HepG2 (cell line): ENCODE data around the gene SCN7A. TPM values are rescaled to one million over a fixed set of nuclear protein-coding genes. Genes with fewer than 3 reads are reported as not detected.

Source experiments
- BCL3 ChIP-seq: sonication (generic); formaldehyde crosslinking; IDR thresholded peaks from 2 replicates; pipeline ENCODE4 v1.5.1; 2020; ENCODE audit warnings: mild to moderate bottlenecking, missing genetic modification reagents, moderate library complexity
- CCAR2 ChIP-seq: fragments of 200-400 bp; formaldehyde crosslinking; optimal IDR thresholded peaks from 2 replicates; pipeline ENCODE3; 2018; ENCODE audit warnings: low read depth, mild to moderate bottlenecking, low read length, moderate library complexity
- POLR2AphosphoS2 ChIP-seq: IDR thresholded peaks from 2 replicates; pipeline ENCODE4 v1.6.1; 2011; ENCODE audit warnings: low read depth, low read length, improper control_type of control experiment
- PRMT3 ChIP-seq: sonication (generic); formaldehyde crosslinking; IDR thresholded peaks from 2 replicates; pipeline ENCODE4 v1.8.1; 2022; ENCODE audit warnings: low read depth, mild to moderate bottlenecking, moderate library complexity, missing genetic modification reagents, borderline replicate concordance
- PRPF4 ChIP-seq: fragments of 200-400 bp; formaldehyde crosslinking; IDR thresholded peaks from 2 replicates; pipeline ENCODE4 v1.6.1; 2016; ENCODE audit warnings: low read length, low read depth; ENCODE audit not compliant: poor library complexity, severe bottlenecking
- RBM39 ChIP-seq: fragments of 200-400 bp; formaldehyde crosslinking; IDR thresholded peaks from one replicate; pipeline ENCODE4 v1.6.1; 2018; ENCODE audit warnings: antibody characterized with exemption, mild to moderate bottlenecking, low read depth, low read length; ENCODE audit not compliant: poor library complexity, severe bottlenecking
- RFX1 ChIP-seq: fragments of 450-650 bp; IDR thresholded peaks from 2 replicates; pipeline ENCODE4 v1.6.1; 2017
- RFX3 ChIP-seq: IDR thresholded peaks from 2 replicates; pipeline ENCODE4 v1.6.1; 2016; ENCODE audit warnings: missing biosample characterization, missing genetic modification reagents
- SRSF4 ChIP-seq: fragments of 200-400 bp; formaldehyde crosslinking; IDR thresholded peaks from one replicate; pipeline ENCODE4 v1.6.1; 2018; ENCODE audit warnings: mild to moderate bottlenecking, low read depth, low read length, moderate library complexity; ENCODE audit not compliant: poor library complexity, severe bottlenecking
- TEAD2 ChIP-seq: sonication (generic); formaldehyde crosslinking; IDR thresholded peaks from 2 replicates; pipeline ENCODE4 v1.9.0; 2021; ENCODE audit warnings: missing genetic modification reagents
- ZNF335 ChIP-seq: sonication (generic); formaldehyde crosslinking; IDR thresholded peaks from 2 replicates; pipeline ENCODE4 v1.4.0; 2020; ENCODE audit warnings: missing genetic modification reagents
- ZNF749 ChIP-seq: sonication (generic); formaldehyde crosslinking; IDR thresholded peaks from 2 replicates; pipeline ENCODE4 v1.8.0; 2022; ENCODE audit warnings: mild to moderate bottlenecking, missing genetic modification reagents, moderate library complexity, borderline replicate concordance
- polyA plus RNA-seq, 8 experiments: library from polyadenylated mRNA; depleted of rRNA in 3 of 8; stranded (reverse) in 7 of 8; unstranded in 1 of 8; fragments of >200 nt; fragmentation: Illumina TruSeq in 4 of 8; extraction: Trizol in 4 of 8; gene quantifications; 2 replicates each; pipeline versions ENCODE4 v1.2.1 to v1.2.3, GENCODE V29; 2011 to 2016; ENCODE audit warnings: low read depth in 4 of 8, missing spikeins in 1 of 8, mixed read lengths in 1 of 8; ENCODE audit not compliant: insufficient read depth in 1 of 8
- total RNA-seq, 5 experiments: library from RNA; depleted of rRNA; stranded (reverse); fragments of >200 nt; fragmentation: Illumina TruSeq; extraction: Trizol; gene quantifications; 2 replicates each; pipeline ENCODE4 v1.2.3, GENCODE V29; 2016; ENCODE audit warnings: low read depth in 1 of 5
- TF ChIP-seq, protein P1 (sequence below): IDR thresholded peaks from 2 replicates; pipeline ENCODE4 v1.6.1; 2016; ENCODE audit warnings: low read depth, borderline replicate concordance
- TF ChIP-seq, protein P2 (sequence below): sonication (generic); formaldehyde crosslinking; IDR thresholded peaks from 2 replicates; pipeline ENCODE4 v1.4.0; 2020; ENCODE audit warnings: mild to moderate bottlenecking, missing genetic modification reagents
- TF ChIP-seq, protein P3 (sequence below): IDR thresholded peaks from 2 replicates; pipeline ENCODE4 v1.6.1; 2016; ENCODE audit warnings: control low read depth
- TF ChIP-seq, protein P4 (sequence below), 2 experiments: sonication (generic) in 1 of 2; formaldehyde crosslinking in 1 of 2; IDR thresholded peaks; 2 replicates each; pipeline versions ENCODE4 v1.5.1 to v1.6.1; 2011 to 2020; ENCODE audit warnings: borderline replicate concordance in 1 of 2, low read depth in 1 of 2, low read length in 1 of 2, mild to moderate bottlenecking in 1 of 2, missing genetic modification reagents in 1 of 2, moderate library complexity in 1 of 2

The SCN7A gene
- total and polyA plus RNA-seq, 2 of the 13 experiments (the other 11 are each of a cell fraction or from before 2014, with no cell fraction given), result 0.01 TPM; not detected in 1

- TF ChIP-seq ZNF335 (CRISPR knock-in tag) (no peak), RFX3 (CRISPR knock-in tag) (no peak), POLR2AphosphoS2 (no peak), ZNF749 (no peak; the same call in 1 of the 2 replicates), TEAD2 (no peak), CCAR2 (no peak), PRPF4 (no peak), BCL3 (CRISPR knock-in tag) (no peak), RBM39 (no peak), PRMT3 (no peak), RFX1 (no peak), SRSF4 (no peak)
- TF ChIP-seq, protein P1, sequence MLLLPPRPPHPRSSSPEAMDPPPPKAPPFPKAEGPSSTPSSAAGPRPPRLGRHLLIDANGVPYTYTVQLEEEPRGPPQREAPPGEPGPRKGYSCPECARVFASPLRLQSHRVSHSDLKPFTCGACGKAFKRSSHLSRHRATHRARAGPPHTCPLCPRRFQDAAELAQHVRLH (CRISPR knock-in tag), result 0 out of 2 replicates have a peak, but pooled peaks have one; percentile 34
- TF ChIP-seq, protein P2, sequence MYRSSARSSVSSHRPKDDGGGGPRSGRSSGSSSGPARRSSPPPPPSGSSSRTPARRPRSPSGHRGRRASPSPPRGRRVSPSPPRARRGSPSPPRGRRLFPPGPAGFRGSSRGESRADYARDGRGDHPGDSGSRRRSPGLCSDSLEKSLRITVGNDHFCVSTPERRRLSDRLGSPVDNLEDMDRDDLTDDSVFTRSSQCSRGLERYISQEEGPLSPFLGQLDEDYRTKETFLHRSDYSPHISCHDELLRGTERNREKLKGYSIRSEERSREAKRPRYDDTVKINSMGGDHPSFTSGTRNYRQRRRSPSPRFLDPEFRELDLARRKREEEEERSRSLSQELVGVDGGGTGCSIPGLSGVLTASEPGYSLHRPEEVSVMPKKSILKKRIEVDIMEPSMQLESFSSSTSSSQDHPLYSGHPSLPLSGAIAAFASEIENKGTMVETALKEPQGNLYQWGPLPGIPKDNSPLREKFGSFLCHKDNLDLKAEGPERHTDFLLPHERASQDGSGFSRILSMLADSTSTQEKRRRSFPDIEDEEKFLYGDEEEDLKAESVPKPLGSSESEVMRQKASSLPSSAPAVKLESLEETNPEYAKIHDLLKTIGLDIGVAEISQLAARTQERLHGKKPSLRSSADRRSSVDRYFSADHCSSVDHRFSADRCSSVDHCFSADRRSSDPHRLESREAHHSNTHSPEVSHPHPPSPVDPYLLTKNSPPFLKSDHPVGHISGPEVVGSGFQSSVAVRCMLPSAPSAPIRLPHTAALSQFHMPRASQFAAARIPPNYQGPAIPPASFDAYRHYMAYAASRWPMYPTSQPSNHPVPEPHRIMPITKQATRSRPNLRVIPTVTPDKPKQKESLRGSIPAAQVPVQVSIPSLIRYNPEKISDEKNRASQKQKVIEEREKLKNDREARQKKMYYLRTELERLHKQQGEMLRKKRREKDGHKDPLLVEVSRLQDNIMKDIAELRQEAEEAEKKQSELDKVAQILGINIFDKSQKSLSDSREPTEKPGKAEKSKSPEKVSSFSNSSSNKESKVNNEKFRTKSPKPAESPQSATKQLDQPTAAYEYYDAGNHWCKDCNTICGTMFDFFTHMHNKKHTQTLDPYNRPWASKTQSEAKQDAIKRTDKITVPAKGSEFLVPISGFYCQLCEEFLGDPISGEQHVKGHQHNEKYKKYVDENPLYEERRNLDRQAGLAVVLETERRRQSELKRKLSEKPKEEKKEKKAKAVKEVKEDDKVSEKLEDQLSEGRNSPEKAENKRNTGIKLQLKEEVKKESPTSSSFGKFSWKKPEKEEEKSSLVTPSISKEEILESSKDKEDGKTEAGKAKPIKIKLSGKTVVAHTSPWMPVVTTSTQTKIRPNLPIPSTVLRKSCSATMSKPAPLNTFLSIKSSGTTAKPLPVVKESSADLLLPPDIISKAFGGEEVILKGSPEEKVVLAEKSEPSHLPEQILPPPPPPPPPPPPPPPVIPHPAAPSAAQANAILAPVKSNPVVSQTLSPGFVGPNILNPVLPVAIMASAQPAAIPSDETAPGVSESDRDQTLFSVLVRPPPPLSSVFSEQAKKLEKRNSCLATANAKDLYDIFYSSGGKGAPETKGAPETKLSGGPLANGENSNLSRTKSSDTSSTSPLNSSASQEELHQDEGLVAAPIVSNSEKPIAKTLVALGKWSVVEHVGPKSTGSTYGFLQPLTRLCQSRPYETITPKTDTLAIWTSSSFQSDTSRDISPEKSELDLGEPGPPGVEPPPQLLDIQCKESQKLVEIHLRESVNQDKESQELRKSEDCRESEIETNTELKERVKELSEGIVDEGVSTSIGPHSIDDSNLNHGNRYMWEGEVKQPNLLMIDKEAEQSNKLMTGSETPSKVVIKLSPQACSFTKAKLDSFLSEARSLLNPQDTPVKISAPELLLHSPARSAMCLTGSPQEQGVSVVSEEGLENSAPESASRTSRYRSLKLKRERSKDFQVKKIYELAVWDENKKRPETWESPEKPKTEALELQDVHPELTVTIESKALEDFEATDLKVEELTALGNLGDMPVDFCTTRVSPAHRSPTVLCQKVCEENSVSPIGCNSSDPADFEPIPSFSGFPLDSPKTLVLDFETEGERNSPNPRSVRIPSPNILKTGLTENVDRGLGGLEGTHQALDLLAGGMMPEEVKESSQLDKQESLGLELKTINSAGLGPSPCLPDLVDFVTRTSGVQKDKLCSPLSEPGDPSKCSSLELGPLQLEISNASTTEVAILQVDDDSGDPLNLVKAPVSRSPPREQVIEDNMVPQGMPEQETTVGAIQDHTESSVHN (CRISPR knock-in tag), result no peak
- TF ChIP-seq, protein P3, sequence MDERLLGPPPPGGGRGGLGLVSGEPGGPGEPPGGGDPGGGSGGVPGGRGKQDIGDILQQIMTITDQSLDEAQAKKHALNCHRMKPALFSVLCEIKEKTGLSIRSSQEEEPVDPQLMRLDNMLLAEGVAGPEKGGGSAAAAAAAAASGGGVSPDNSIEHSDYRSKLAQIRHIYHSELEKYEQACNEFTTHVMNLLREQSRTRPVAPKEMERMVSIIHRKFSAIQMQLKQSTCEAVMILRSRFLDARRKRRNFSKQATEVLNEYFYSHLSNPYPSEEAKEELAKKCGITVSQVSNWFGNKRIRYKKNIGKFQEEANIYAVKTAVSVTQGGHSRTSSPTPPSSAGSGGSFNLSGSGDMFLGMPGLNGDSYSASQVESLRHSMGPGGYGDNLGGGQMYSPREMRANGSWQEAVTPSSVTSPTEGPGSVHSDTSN (CRISPR knock-in tag), result no peak
- TF ChIP-seq, protein P4, sequence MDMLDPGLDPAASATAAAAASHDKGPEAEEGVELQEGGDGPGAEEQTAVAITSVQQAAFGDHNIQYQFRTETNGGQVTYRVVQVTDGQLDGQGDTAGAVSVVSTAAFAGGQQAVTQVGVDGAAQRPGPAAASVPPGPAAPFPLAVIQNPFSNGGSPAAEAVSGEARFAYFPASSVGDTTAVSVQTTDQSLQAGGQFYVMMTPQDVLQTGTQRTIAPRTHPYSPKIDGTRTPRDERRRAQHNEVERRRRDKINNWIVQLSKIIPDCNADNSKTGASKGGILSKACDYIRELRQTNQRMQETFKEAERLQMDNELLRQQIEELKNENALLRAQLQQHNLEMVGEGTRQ (IDR thresholded peaks at IDR 0.05; ENCODE audit: low read depth, low read length), result no peak
- TF ChIP-seq, protein P4 (CRISPR knock-in tag; IDR thresholded peaks at IDR 0.05; ENCODE audit: borderline replicate concordance), result no peak
Measured at GRCh38 chr2:166372046-166372445, 122.0 kb downstream of the SCN7A start (continued).
